Ovary (tissue), 3 donors: Measurements from ENCODE around the gene SPEF2.

ENCODE experiments used
- CTCF ChIP-seq, 3 donors: fragments of 450-650 bp in 2 of 3; fragments of 200-600 bp in 1 of 3; IDR thresholded peaks; one replicate each; pipeline versions ENCODE4 v1.5.1 to v1.8.0; 2016 to 2022; ENCODE audit warnings: antibody characterized with exemption in 3 of 3, mild to moderate bottlenecking in 1 of 3
- EP300 ChIP-seq: sonication (generic); formaldehyde crosslinking; IDR thresholded peaks from one replicate; pipeline ENCODE4 v1.6.1; 2017; ENCODE audit warnings: antibody characterized with exemption
- POLR2A ChIP-seq: fragments of 450-650 bp; IDR thresholded peaks from one replicate; pipeline ENCODE4 v1.6.1; 2017; ENCODE audit warnings: antibody characterized with exemption, mild to moderate bottlenecking, moderate library complexity
- donor health status: DM: no; HTN: no; CAD: no.

- TF ChIP-seq CTCF (IDR thresholded peaks at IDR 0.05) = no peak
- no peak for TF ChIP-seq EP300
- TF ChIP-seq POLR2A = no peak
Observed at GRCh38 chr5:35634326-35634725, 16.7 kb downstream of the SPEF2 start.
